SK-MEL-5 (cell line): ENCODE results near the gene NUFIP1. TPM values are rescaled to one million over a fixed set of nuclear protein-coding genes. Genes with fewer than 3 reads are reported as not detected.
A peak's percentile ranks its signal among the peaks of the same experiment; 100 is the strongest.
"Not testable (repeated sequence)": the region's sequence is repeated elsewhere in the genome, so short reads cannot be mapped to it uniquely, and the experiment has no call there.

Source experiments
- DNase-seq: peaks from one replicate; pipeline ENCODE4 v3.0.0-alpha.2; 2016; ENCODE audit warnings: low read depth, low spot score
- in situ Hi-C: cut with HindIII; loops from 2 replicates; pipeline ENCODE4 v1.10.0; 2016; ENCODE audit warnings: low sequenced_read_pairs, high pct_unique_total_duplicates, low pct_unique_long_range_greater_than_20kb
- total RNA-seq: library from RNA; depleted of rRNA; stranded (reverse); fragments of >200 nt; shearing (Covaris generic); gene quantifications from 2 replicates; pipeline ENCODE4 v1.2.3, GENCODE V29; 2014

Gene NUFIP1
- total RNA-seq, 1 experiment from 2014 or later, result 5.1 TPM

- in situ Hi-C loops, result no loop called here
- DNase-seq, result peak; percentile 57
These were observed 16.2 kb downstream of the NUFIP1 start for GRCh38 chr13:44972956-44973581.

DNA sequence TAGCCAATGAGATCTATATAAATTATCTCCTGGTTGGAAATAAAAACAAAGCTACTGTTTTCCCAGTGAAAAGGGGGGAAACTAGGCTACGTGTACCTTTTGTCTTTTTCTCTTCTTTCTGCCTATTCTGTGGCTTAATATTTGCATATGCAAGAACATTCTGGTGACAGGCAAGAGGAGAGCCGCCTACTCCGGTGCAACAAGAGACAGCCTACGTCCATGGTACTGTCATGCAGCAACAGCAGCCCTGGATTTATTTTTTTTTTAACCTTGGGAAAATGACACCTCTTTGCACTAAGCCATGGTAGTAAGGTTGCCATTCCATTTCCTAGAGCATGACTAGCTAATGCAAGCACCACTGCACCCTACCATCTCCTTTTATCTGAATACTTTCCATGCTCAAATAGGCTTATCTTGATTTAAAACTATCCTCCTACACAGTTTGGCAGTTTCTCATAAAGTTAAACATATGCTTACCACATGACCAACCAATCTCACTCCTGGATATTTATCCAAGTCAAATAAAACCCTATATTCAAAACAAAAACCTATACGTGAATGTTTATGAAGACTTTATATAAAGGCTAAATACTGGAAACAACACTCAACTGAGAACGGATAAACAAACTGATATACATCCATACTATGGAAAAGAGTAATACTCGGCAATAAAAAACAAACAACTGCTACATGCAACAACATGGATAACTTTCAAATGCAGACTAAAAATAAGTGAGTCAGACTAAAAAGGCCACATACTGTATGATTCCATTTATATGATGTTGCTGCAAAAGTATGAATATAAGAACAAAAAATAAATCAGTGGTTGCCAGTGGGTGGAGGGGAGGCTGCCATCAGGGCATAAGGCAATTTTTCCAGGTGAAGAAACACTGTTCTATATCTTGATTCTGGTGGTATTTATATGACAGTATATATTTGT lies 17.3 kb downstream of the NUFIP1 start:
- in situ Hi-C loops, result no loop called here
- DNase-seq, result no peak

DNA sequence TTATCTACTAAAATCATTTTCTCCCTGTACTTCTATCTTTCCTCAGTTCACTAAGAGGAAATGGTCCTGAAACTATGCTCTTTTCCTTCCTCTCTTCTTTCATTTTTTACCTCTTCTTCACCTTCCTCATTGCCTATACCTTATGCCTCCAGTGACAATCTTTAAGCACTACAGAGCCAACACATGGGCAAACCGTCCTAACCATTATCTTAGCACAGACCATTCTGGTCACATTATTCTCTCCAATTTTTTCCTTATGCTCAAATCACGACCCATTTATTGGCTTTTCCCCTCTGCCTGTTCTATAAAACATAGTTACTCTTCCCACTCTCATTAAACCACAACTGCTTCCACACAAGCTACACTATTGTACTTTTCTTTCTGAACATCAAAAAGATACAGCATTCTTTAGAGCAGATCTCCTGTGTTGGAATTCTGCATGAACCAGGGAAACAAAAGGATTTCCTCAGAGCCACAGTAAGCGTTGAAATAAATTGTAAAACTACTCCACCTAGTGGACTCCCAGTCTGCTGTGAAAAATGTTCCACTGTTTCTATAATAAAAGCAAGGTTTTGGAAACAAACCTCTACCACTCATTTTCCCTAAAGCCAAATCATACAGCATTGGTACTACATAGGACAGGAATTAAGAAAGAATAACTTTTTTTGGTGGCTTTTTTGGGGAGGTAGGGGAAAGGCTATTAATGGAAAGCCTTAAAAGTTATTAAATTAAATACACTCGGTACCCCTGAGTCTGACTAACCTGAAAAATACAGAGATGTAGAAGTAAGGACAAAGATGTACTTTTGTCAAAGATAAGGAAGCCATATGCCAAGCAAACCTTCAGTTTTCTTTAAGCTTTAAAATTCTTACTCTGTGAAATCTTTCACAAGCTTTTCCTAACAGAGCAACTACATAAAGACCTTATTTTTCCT lies 19.5 kb downstream of the NUFIP1 start:
- DNase-seq, result peak; percentile 71
- in situ Hi-C loops, result no loop called here

GRCh38 chr13:44968434-44968815 lies 20.8 kb downstream of the NUFIP1 start:
- in situ Hi-C loops, result no loop called here

GRCh38 chr13:44967704-44968433 lies 21.4 kb downstream of the NUFIP1 start:
- DNase-seq, result peak; percentile 40
- in situ Hi-C loops, result no loop called here

More at GRCh38 chr13:44968434-44968815, 20.8 kb downstream of the NUFIP1 start:
- DNase-seq, result no peak

- in situ Hi-C loops, result no loop called here
These were observed 27.3 kb downstream of the NUFIP1 start for GRCh38 chr13:44961997-44962396.

GRCh38 chr13:44955406-44955805 lies 33.9 kb downstream of the NUFIP1 start:
- DNase-seq, result no peak
- in situ Hi-C loops, result no loop called here

More at GRCh38 chr13:44961997-44962396, 27.3 kb downstream of the NUFIP1 start:
- DNase-seq, result no peak

DNA sequence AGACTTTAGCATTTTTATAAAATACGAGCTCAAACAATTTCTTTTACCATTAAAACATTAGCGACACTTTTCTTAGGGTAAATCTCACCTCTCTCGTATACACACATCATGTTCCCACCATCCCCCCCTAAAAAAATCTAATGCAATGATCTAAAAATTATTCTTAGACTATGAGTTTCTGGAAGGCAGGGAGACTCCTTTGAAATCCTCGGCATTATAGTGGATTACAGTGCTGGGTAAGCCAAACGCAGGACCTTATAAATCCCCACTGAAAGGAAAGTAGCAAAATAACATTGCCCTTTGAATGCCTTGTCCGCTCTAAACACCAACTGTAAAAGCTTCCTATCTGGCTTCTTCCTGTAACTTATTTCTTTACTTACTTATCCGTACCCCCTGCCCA lies 35.0 kb downstream of the NUFIP1 start:
- in situ Hi-C loops, result no loop called here
- DNase-seq, result no peak

DNA sequence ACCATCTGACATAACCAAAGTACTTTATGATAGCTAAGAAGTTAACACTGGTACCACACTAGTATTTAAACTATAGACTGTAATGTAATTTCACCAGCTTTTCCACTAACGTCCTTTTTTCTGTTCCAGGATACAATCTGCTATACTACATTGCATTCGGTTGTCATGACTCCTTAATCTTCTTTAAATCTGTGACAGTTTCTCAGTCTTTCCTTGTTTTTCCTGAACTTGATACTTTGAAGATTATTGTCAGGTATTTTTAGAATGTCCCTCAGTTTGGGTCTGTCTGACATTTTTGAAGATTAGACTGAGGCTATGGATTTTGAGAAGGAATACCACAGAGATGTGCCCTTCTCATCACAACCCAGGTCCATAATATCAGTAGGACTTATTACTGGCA lies 36.6 kb downstream of the NUFIP1 start:
- in situ Hi-C loops, result no loop called here
- DNase-seq, result no peak

DNA sequence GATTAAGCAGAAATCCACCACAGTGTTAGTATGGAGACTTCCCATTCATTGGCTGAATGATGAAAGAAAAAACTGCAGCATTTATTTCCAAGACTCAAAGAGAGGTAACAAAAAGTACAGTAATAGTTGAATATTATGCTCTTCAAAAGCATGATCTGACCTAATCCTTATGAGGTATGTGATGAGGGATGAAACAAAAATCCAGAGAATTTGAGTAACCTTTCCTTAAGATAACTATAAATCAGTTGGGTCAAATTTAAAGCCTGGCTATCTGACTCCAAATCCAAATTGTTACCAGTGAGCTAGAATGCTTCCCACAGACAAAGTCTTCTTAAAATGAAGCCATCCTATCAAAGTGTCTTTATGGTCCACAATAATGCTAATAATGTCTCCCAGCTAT lies 38.1 kb downstream of the NUFIP1 start:
- DNase-seq, result no peak

GRCh38 chr13:44943411-44943810 lies 45.9 kb downstream of the NUFIP1 start:
- DNase-seq, in situ Hi-C loops: not testable (repeated sequence)

More for the DNA sequence above, 38.1 kb downstream of the NUFIP1 start:
- in situ Hi-C loops, result no loop called here

DNA sequence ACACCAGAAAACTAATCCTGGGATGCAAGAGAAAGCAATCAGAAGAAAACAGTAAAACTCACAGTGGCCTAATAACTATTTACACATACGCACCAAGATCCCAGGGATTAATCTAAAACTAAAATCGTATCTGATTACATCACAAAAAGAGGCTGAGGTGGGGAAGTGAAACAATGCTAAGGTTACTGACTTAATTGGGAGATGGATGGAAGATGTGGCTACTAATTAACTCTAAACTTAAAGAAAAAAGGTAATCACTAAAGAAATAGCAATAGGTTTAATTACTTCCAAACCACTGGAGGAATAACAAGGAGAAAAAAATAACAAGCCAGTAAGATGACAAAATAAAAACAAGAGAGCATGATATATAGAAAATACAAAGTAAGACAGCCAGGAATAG lies 50.4 kb downstream of the NUFIP1 start:
- DNase-seq, result no peak
- in situ Hi-C loops, result no loop called here

- in situ Hi-C loops, result no loop called here
- no peak for DNase-seq
These were observed 53.0 kb downstream of the NUFIP1 start for GRCh38 chr13:44936246-44936645.

- in situ Hi-C loops, result no loop called here
- DNase-seq, result no peak
These were observed 54.5 kb downstream of the NUFIP1 start for GRCh38 chr13:44934724-44935123.

- DNase-seq, result no peak
- in situ Hi-C loops, result no loop called here
These were observed 56.4 kb downstream of the NUFIP1 start for GRCh38 chr13:44932850-44933251.

DNA sequence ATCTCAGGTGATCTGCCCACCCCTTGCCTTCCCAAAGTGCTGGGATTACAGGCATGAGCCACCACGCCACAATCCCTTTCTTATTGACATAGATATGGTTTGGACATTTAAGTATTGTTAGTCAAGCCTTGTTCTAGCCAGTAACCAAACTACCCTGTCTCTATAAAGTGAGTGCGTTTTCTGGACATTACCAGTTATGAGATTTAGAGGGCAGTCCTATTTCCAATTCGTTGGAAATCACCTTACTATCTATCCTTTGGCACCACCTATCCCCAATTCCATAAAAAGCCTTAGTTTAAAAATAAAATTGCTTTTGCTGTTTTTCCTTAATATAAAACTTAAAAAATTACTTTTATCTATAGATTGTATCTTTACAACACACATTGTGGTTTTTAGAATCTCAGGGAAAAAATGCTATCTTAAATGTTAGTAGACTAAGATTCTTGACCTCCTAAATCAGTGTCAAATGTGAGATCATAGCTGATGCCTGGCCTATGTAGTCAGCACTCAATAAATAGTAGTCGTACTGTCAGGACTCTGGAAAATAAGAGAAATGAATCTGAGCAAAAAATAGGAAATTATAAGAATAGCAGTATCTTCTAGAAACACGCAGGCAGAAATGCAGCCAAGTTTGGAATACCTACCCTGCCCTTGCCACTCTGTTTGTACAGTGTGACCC lies 57.0 kb downstream of the NUFIP1 start:
- in situ Hi-C loops, result no loop called here
- DNase-seq, result no peak
